Keratinocyte (primary cell): ENCODE data around the gene CAMK2G.

ENCODE experiments used
- CTCF ChIP-seq, 3 experiments: IDR thresholded peaks in 1 of 3; conservative IDR thresholded peaks in 1 of 3; optimal IDR thresholded peaks in 1 of 3; 2 replicates in 2 of 3; 3 replicates in 1 of 3; pipeline versions ENCODE3 to v1.5.1; 2011; ENCODE audit warnings: low read length in 3 of 3, mild to moderate bottlenecking in 3 of 3, moderate library complexity in 2 of 3, control low read depth in 1 of 3, inconsistent platforms in 1 of 3; ENCODE audit not compliant: insufficient read depth in 2 of 3; ENCODE audit errors: extremely low read depth in 1 of 3
- EZH2 ChIP-seq: IDR thresholded peaks from one replicate; pipeline ENCODE4 v1.6.1; 2012; ENCODE audit warnings: inconsistent platforms, mild to moderate bottlenecking, low read length, moderate library complexity

GRCh38 chr10:73798087-73798486 is 76.3 kb downstream of the CAMK2G start:
- TF ChIP-seq CTCF (optimal IDR thresholded peaks at IDR 0.05 in 1 of 3, IDR thresholded peaks at IDR 0.05 in 1 of 3, conservative IDR thresholded peaks at IDR 0.05 in 1 of 3; ENCODE audit: extremely low read depth in 1 of 3, insufficient read depth in 2 of 3, low read length in 3 of 3) (no peak), EZH2 (no peak)
